NOMO-1 treated with dmso at 0.1 percent for 144 hours (cell line): ENCODE data around the gene COL4A1.

ENCODE experiments used
- DNase-seq: peaks from one replicate; lab custom pipeline; 2025; ENCODE audit not compliant: unreplicated experiment; lab: John Stamatoyannopoulos, UW

COL4A1 gene

DNA sequence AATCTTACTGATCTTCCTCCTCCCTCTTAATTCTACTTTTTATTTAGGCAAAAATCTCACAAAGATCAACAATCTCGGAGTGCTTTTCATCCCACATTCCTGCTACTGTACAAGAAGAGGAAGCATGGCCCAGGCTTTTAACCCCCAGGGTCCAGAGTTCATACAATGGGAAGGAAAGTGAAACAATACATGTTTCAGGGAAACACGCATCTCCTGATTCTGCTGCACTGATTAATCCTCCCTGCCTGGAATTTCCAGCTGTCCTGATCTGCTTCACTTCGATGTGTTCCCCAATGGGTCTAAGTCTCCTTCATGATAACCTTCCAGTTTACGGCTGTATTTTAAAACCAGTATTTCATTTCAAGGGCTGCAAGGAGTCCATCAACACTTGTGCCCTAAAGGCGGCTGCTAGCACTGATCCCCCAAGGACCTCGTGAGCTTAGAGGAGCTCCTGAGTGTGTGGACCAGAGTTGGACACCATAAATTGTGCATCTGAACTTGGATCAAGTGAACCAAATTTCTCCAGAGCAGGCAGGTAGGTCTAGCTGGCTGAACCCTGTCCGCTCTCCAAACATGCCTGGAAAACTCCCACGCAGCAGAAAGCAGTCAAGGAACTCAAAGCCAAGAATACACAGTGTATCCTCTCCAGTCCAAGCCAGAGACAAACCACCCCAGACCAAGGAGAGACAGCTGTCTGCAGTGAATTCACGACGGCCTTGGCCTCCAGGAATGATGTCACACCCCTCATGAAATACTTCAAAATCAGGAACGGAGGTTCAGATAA lies 44.3 kb downstream of the COL4A1 start:
- DNase-seq, result no peak

DNA sequence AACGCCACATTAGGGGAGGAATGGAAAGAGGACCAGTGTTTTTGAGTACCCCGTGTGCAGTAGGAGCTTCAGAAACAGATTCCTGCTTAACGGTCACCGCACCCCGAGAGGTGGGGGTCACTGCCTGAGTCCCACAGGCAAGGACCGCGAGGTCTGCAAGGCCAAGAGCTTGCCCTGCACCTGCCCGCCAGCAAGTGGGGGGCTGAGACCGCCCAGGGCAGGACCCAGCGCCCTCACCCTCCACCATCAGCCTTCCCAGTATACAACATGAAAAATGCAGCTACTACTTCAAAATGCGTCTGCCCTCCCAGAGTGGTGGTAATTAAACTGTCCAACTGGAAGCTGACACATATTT lies 44.9 kb downstream of the COL4A1 start:
- no peak for DNase-seq

DNA sequence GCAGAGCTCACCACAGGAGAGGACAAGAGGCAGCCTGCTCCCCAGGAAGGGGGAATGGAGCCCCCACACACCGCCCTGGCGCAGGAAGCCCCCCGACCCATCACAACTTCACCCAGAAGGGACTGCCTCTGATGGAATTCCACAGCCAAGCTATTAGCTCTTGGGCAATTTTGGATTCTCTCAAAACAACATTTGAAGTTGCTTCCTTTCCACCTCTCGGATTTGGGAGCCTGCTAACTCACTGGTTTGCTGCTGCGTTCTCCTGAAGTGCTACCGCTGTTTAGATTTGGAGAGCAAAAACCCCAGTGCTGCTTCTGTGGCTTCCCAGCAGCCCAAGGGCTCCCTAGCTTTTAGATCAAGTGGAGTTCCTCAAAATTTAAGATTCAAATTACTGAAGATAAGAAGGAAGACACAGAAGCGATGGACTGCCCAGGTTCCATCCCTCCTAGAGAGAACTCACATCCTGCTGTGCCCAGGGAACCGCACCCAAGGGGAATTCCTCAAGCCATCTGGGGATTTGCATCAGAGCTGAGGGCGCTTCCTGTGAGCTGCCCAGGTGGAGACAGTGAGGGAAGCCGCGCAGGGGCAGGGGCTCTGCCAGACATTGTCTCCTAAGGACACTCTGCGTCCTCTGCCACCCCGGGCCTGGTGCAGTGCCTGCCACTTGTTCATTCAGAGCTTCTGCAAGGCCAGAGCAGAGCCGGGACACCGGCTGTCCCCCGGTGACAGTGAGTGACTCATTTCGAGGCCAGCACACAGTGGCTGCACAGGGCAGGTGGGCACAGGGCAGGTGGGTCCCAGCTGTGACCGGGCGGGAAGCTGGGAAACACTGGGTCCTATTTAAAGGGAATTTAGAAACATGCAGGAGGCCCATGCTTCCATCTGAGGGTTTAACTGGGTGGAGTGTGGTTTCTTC lies 45.5 kb downstream of the COL4A1 start:
- no peak for DNase-seq

DNA sequence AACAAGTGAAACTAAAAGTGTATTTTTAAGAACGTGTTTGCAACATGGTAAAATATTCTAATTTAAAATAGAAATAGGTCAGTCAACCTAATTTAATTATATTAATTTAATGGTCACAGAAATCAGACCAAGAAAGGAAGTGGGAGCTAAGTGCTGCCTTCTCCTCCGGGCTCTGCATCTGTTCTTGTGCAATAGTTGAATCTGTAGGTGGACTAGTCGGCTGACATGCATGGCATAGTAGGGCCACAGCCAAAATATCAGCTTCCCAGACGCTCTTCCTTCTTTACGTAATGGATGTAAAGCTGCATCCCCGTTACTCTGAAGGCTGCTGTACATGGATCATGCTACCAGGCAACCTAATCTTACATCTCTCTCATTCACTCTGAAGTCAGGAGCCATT lies 47.3 kb downstream of the COL4A1 start:
- no peak for DNase-seq

DNA sequence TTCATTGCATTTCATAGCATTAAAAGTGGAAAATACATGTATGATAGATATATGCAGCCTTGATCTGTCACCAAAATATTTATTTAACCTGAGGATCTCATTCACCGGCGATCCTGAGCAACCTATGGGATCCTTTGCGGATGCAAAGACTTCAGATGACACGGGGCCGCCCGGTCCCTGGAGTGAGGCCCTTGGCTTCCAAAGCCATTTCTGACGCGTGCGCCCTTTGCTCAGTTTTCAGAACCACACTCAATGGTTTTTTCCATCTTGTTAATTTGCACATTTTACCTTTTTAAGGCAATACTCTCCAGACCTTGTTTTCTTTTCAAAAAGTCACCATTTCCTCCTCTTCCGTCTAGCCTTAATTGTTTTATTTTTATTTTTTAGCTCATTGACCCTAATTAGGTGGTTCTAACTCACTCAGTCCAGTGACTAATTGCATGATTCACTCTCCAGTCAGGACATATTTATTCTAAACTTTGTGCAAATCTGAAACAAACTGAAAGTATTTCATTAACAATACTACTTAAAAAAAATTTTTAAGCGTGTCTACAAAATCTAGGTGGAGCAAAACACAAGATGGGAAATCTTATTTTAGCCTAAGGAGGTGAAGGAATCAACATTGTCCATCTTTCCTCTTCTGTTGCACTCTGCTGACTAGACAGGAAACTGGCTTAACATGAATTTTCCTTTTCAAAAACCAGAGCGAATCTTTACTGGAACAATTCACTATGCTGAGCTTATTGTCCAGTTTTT lies 47.9 kb downstream of the COL4A1 start:
- no peak for DNase-seq

DNA sequence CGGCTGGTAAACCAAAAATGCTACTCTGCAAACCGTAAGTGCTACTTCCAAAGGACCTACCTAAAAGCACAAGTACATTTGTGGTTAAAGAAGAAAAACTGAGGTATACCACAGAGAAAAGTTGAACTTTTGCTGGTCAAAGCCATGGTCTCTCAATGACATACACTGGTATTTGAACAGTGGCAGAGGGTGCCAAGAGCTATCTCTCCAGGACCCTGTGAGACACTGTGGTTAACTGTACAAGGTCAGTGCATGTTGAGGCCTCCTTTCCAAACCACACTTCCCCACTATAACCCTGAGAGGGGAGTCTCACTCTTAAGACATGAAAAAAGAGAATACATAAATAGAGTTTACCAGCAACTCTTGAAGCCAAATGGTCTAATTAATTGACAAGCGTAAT lies 49.5 kb downstream of the COL4A1 start:
- DNase-seq, result no peak

DNA sequence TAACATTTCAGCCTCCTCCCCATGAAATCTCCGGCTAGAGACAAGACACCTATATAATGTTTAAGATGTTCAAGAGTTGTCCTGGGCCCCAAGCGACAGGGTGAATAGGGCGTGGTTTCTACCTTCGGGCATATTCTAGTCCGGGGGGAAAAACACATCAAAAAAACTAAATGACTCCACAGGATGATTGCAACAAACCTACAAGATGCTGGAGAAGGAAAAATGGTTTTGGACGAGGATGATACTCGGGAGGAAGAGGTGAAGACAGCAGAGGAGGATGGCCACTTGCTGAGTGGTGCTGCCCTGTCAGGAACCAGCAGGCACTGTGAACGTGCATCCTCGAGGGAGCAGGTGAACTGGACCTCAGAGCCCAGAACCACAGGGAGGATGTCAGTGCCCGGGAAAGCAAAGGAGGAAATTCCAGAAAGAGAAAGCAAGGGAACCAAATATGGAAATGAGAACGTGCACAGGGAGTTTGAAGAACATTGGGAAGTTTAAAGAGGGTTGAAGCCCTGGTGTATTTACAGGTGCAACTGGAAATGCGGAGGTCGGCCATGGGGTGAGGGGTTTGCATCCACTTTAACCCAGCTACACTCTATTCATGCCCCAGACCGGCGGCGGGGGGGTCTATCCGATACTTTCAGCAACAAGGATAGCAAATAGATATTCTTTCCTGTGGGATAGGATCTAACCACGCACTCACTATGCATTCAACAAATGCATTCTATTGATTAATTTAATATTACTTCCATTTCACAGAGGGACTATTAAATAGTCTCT lies 50.6 kb downstream of the COL4A1 start:
- DNase-seq, result no peak

DNA sequence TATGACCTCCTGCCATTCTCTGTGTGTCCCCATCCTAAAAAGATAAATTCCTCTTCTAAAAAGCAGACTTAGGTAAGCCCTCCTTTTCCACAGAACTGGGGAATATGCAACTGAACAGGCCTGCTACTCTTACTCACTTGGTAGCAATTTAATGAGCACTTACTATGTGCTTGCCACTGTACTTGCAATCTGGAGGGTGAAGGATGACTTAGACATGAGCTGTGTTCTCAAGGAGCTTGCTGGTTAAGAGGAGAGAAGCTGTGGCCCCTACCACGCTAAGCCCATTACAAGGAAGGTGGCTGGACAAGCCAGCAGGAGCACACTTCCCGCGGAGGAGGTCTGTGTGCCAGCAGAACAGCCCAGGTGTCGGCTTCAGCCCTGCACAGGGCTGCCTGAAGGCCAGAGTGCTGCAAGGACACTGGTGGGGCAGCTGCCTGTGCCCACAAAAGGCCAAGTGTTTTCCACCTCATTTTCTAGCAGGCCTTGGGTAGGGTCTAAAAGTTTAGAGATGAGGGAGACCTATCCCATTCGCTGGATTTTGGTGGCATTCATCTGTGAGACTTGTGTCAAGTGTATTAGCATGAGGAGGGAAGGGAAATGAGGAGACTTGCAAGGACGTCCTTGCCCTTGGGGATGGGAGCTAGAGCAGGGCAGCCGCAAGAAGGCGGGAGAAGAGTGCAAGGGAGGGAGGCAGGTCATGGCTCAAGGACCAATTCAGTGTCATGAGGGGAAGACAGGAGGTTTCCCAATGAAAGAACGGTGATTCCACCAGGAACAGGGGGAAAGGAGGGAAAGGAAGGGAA lies 52.0 kb downstream of the COL4A1 start:
- DNase-seq, result no peak

DNA sequence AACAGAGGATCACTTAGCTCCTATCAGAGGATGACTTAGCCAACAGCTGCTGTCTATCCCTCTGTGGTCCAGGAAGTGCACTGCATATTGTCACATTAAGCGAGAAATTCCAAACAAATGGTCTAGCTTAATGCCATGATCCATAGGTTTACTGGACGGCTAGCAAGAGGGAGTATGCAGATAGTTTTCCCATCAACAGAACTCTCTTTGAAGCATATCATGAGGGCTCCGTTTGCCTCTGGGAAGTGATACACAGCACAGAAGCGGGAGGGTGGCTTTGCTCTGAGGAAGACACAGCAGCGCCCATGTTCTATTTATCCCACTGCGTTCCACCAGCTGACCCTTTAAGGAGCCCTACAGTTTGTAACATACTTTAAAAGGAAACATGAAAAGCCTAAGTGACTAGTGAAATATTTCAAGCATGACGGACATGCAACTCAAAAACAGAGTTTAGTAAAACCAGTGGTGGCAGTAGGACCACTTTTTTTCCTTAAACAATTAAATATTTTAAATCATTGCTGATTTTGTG lies 52.7 kb downstream of the COL4A1 start:
- no peak for DNase-seq

DNA sequence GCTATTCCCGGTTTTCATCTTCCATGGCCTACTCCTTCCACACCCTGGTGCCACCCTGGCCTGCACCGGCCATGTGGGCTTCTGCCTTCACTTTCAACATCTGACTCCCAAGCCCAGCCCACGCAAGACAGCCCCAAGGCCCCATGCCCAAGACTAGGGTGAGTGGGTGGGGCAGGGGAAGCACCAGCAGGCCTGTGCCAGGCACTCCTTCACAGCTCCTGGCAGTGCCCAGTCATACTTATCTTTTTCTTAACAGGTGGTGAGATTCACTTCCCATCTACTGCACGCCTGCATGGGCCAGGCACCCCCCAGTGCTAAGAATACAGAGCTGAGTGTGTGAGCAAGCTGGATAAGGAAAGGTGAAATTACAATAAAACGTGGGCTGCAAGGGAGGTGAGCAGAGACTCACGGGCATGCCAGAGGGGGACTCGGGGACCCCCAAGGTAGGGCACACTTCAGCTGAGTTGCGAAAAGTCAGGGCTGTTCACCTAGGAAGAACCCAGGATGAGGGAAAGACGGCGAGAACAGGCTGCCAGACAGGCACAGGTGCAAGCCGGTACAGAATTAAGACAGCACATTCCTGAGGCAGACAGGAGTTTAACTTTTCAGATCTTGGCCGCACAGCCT lies 55.7 kb downstream of the COL4A1 start:
- no peak for DNase-seq

DNA sequence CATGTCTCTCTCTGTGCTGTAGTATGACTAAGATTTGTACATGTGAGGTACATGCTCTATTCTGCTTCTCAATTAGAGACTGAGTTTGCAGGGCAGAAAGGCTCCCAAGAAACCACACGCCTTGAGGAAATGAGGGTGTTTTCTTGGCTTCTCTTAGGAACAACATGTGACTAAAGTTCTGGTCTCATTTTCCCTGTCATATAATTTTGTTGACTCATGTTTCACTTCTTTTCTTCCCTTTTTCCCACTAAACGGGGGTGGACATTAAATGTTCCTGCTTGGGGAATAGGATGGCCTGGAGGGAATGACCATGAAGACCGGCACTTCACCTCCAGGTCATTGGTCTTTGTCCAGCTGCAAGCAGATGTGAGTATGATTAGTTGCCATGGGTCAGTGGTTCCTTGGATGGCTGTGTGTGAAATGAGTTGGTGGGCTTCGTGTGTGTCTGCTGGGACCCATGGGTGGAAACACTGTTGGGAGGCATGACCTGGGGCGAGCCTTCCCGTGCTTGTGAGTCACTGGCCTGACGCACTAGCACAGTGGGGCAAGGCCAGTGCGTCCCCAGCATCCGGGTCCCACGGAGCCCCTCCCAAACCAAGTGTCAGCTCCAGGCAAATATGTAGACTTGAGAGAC lies 56.6 kb downstream of the COL4A1 start:
- DNase-seq, result no peak

DNA sequence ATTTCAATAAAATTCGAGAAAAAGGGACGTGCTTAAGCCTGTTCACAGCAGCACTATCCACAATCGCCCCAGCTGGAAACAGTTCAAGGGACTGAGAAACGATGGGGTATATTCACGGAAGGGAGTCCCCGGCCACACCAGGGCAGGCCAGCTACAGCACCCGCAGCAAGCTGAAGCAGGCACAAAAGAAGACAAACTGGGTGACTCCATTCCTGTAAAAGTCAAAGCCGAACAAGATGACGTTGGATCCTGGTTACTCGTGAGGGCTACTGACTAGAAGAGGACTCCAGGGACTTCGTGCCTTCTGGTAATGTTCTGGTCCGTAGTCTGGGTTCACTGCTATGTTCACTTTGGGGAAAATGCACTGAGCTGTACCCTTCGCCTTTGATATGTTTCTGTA lies 57.6 kb downstream of the COL4A1 start:
- DNase-seq, result no peak

DNA sequence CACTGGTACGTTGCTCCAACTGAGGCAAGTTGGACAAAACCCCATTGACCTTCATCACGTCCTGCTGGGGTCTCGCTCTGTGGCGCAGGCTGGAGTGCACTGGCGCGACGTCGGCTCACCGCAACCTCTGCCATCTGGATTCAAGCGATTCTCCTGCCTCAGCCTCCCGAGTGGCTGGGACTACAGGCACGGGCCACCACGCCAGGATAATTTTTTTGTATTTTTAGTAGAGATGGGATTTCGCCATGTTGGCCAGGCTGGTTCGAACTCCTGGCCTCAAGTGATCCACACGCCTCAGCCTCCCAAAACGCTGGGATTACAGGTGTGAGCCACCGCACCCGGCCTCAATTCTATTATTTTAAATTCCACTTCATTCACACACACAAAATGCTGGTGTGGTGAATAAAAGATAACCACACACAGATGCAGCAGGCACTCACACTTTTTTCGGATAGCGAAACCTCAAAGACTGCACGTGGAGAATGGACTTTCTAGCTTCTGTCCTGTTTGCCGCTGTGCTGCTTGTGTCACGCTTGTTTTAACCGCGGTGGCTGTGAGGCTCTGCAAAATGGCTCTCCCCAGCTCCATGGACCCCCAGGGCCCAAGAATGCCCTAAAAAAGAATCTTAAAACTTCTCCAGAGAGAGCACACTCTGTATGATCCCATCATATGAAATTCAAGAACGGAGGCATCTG lies 58.4 kb downstream of the COL4A1 start:
- DNase-seq, result no peak

DNA sequence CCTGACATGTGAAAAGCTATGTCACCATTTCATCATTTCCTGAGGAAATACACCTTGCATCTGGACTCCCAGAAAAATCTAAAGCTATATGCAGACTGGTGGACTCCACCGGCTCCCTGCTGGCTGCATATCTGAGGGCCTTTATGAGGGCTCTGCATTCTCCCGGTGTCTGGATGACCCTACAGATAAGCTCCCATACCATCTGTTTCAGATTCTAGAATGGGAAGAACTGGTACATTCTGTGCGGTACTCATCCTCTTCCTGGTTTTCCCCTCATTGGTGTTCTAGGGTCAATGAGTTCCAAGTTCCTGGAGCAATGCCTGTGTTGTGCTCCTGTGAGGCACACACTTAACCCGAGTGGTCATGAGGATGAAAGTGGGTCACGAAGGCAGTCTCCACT lies 60.4 kb downstream of the COL4A1 start:
- DNase-seq, result no peak

DNA sequence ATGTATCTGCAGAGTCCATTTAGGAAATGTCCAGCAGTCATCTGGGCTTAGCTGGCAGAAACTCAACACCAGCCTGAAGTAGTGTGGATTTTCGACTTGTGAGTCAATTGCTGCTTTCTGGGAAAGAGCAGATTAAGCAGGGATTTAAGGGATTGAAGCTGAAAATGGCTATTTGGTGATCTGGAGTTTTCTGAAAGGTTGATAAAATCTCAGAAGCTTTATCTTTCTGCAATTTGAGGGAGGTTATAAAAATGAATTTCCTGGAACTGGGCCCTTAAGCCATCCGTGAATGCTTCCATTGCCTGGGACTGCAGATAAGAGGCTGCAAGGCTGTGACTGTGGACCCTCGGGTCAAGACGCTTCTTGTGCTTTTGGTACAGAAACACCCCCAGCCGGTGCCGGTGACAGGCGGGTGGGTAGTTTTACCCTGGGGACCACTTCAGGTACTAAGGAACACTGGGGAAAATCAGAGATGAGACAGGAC lies 61.5 kb downstream of the COL4A1 start:
- DNase-seq, result no peak

DNA sequence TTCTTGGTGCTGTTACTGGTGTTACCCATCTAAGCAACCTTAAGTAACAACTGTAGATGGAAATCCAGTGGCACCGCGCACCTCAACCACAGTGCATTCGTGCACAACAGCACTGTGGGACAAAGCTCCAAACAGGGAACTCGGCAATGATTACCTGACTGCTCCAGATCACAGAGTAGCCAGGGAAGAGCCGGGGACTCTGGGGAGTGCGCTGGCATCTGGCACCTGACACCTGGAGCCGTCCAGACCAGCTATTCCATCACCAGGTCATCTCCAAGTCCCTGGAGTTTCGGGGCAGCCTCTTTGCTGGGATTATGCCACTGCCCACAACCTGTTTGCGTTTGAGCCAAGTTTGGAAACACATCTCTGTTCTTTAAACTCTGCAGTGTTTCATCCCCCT lies 62.0 kb downstream of the COL4A1 start:
- DNase-seq, result no peak

DNA sequence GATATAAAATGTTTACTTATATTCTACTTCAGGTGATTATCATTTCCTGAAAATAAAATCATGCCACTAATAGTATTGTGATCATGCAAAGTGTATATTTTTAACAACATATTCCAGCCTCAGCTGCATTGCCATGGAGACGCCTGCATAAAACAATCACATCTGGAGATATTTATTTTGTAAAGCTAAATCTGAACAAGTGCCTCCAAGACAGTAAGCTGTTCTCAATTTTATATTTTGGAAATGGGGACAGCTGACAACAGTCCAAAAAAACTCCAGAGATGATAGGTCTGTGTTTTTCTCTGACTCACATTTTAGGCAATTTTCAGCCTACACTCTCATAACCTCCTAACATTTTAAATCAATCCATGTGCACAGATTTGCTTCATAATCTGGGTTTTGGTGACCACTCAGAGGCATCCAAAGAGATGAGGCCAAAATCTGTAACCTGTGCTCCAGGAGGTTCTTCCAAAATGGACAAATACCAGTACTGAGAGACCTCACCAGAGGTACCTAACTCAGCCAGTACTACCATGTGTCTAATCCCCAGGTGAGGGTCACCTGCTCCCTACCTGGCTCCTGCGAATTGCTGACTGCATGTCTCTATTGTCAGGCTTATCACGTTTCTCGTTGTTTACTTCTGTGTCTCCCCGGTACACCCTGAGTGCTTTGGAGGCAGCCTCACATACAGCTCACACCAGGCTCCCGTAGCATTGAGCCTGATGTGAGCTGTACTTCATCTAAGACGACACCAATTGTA lies 62.7 kb downstream of the COL4A1 start:
- no peak for DNase-seq
